Body of pancreas (tissue), 4 donors: ENCODE data around the gene GLT6D1. TPM values are rescaled to one million over a fixed set of nuclear protein-coding genes. Genes with fewer than 3 reads are reported as not detected.
"Not testable (repeated sequence)": the region's sequence is repeated elsewhere in the genome, so short reads cannot be mapped to it uniquely, and the experiment has no call there.

ENCODE experiments used
- ATAC-seq: fragments of 150-250 bp; one replicate; pipeline ENCODE4 v1.9.1; 2016
- DNase-seq, 4 donors: peaks; one replicate each; pipeline ENCODE4 v3.0.0-alpha.2; 2019
- H3K27ac ChIP-seq, 4 donors: fragments of 200-600 bp; sonication (generic); 1 replicate in 3 of 4; 2 replicates in 1 of 4; pipeline versions ENCODE4 v1.5.1 to v1.6.1; 2016 to 2019; ENCODE audit warnings: mild to moderate bottlenecking in 1 of 4, mixed read lengths in 1 of 4, moderate library complexity in 1 of 4
- H3K27me3 ChIP-seq, 2 donors: fragments of 200-600 bp; sonication (generic); one replicate each; pipeline ENCODE4 v1.6.0; 2016; ENCODE audit warnings: mild to moderate bottlenecking in 1 of 2
- H3K36me3 ChIP-seq, 2 donors: fragments of 200-600 bp; sonication (generic); replicated peaks in 1 of 2; 2 replicates each; pipeline ENCODE4 v1.5.1; 2016; ENCODE audit warnings: low read depth in 2 of 2; ENCODE audit not compliant: insufficient read depth in 1 of 2
- H3K4me1 ChIP-seq: fragments of 200-600 bp; sonication (generic); one replicate; pipeline ENCODE4 v1.6.0; 2016
- H3K4me3 ChIP-seq, 2 donors: fragments of 200-600 bp; sonication (generic); 1 replicate in 1 of 2; 2 replicates in 1 of 2; pipeline ENCODE4 v1.5.1; 2016 to 2019
- H3K9me3 ChIP-seq, 3 donors: fragments of 200-600 bp; sonication (generic); 1 replicate in 2 of 3; 2 replicates in 1 of 3; pipeline ENCODE4 v1.5.1; 2016
- POLR2A ChIP-seq, 3 donors: fragments of 450-650 bp; IDR thresholded peaks; one replicate each; pipeline ENCODE4 v1.6.1; 2016; ENCODE audit warnings: antibody characterized with exemption in 3 of 3, mild to moderate bottlenecking in 2 of 3
- WGBS, 2 donors: methylation state at CpG; one replicate each; pipeline ENCODE4 v1.1.5; 2017; 5-methylcytosine and 5-hydroxymethylcytosine counted together
- intact Hi-C: fragments of 100-400 bp; cut with DNase I; formaldehyde crosslinking; loops from one replicate; pipeline ENCODE4 v1.15.1; 2023
- total RNA-seq, 2 donors: library from RNA; depleted of rRNA; stranded (reverse); fragments of >200 nt; gene quantifications; one replicate each; pipeline ENCODE4 v1.1.0, GENCODE V29; 2016
- TF ChIP-seq, protein P1 (sequence below), 7 experiments: fragments of 450-650 bp in 4 of 7; fragments of 200-600 bp in 3 of 7; sonication (generic) in 3 of 7; IDR thresholded peaks; one replicate each; pipeline ENCODE4 v1.5.1; 2016 to 2019; ENCODE audit warnings: antibody characterized with exemption in 7 of 7

GLT6D1 gene
- total RNA-seq, 2 donors from 2014 or later = not detected

DNA sequence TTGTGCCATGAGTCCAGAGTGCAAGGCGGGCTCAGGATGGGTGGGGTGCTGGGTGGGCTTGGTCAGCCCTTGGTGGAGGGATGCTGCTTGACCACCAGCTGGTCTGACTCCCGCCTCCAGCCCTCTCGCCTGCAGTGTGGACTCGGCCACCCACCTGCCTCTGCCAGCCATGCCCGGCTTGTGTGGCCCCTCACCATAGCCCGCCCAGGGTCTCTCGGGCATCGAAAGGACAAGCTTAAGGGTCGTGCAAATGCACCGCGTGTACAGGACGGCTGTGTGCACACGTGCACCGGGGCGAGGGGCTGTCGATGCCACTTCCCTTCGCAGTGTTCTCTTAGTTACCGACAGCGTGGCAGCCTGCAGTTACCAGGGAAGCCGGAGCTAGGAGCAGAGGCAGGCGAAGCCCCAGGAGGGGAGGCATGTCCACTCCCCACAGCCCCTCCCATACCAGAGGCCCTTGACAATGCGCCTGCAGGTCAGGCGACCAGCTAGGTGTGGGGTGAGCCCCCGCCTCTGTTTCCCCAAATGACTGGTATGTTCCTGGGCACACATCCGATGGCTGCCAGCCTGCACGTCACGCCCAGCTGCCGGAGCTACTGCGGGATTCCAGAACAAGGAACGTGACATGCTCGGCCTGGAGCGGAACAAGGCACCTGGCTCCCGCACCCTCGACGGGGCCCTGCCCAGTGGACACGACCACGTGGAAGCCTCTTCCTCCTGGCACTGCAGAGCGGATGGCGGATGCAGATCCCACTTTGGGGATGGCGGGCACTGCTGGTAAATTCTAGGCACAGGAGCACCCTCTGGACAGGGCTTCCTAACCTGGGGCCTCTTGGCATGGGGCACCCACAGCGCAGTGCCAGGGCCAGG lies 31.6 kb upstream of the GLT6D1 start:
- Histone ChIP-seq H3K9me3 (peaks cover 0 to 12% (median 0%) of the 10 kb centered on the region in 3 donors), H3K27ac (no peak overlapping the region), H3K4me1 (no peaks in the 10 kb centered on the region), H3K27me3 (no peaks in the 10 kb centered on the region), H3K4me3 (no peak overlapping the region), H3K36me3 (no peaks in the 10 kb centered on the region)
- ATAC-seq = no peak
- WGBS, 2 donors = 78% methylated on average over 40 of the region's 41 CpGs; no CpG with 5 or more reads in 1 of the 2 donors
- intact Hi-C loops = no loop called here
- TF ChIP-seq, protein P1, sequence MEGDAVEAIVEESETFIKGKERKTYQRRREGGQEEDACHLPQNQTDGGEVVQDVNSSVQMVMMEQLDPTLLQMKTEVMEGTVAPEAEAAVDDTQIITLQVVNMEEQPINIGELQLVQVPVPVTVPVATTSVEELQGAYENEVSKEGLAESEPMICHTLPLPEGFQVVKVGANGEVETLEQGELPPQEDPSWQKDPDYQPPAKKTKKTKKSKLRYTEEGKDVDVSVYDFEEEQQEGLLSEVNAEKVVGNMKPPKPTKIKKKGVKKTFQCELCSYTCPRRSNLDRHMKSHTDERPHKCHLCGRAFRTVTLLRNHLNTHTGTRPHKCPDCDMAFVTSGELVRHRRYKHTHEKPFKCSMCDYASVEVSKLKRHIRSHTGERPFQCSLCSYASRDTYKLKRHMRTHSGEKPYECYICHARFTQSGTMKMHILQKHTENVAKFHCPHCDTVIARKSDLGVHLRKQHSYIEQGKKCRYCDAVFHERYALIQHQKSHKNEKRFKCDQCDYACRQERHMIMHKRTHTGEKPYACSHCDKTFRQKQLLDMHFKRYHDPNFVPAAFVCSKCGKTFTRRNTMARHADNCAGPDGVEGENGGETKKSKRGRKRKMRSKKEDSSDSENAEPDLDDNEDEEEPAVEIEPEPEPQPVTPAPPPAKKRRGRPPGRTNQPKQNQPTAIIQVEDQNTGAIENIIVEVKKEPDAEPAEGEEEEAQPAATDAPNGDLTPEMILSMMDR (IDR thresholded peaks at IDR 0.05) = no peak
- no peak for TF ChIP-seq POLR2A (IDR thresholded peaks at IDR 0.05)
- DNase-seq = no peak

DNA sequence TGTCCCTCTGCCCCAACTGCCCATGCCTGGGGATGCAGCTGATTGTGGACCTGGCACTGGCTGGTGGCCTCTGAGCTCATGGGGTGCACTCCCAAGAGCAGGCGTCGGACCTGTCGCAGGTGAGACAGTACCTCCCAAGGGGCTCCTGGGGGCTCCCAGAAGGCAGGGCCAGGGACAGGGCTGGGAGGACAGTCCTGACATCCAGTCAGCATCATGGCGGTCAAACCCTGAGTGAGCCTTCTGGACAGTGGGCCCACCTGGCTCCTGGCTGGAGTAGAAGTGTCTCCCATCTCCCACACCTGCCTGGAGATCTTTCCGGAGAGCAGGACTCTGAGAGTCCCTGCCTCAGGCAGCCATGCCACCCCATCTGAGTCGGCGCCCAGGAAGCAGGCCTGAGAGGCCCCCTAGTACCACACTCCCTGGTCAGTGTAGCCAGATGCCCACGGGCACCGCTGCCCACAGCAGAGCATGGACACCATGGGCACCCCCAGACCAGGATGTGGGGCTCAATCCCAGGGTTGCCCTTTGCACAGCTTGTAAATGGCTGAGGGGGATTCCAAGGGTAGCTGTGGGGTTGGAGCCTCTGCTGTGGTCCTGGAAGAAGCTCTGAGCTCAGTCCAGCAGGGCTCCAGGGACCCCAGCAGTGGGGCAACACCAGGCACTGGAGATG lies 30.4 kb upstream of the GLT6D1 start:
- Histone ChIP-seq H3K36me3 (no peaks in the 10 kb centered on the region), H3K4me3 (no peak overlapping the region), H3K4me1 (no peaks in the 10 kb centered on the region), H3K9me3 (peaks cover 0 to 12% (median 0%) of the 10 kb centered on the region in 3 donors), H3K27me3 (no peaks in the 10 kb centered on the region), H3K27ac (no peak overlapping the region)
- ATAC-seq (no peak), DNase-seq (no peak)
- TF ChIP-seq POLR2A (IDR thresholded peaks at IDR 0.05) = no peak
- TF ChIP-seq, protein P1 (IDR thresholded peaks at IDR 0.05) = no peak
- WGBS, 2 donors = 80% methylated on average over 8 of the region's 9 CpGs; no CpG with 5 or more reads in 1 of the 2 donors
- intact Hi-C loops = no loop called here

DNA sequence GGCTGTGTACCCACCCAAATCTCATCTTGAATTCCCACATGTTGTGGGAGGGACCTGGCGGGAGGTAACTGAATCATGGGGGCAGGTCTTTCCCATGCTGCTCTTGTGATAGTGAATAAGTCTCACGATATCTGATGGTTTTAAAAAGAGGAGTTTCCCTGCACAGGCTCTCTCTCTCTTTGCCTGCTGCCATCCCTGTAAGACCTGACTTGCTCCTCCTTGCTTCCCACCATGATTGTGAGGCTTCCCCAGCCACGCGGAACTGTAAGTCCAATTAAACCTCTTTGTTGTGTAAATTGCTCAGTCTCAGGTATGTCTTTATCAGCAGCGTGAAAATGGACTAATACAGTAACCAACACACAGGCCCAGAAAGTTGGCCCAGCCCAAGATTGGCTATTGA lies 29.7 kb upstream of the GLT6D1 start:
- H3K27me3 ChIP-seq, H3K4me1 ChIP-seq, intact Hi-C loops, H3K36me3 ChIP-seq, H3K27ac ChIP-seq, H3K4me3 ChIP-seq, DNase-seq, ATAC-seq: not testable (repeated sequence)
- peaks cover 0 to 12% (median 0%) of the 10 kb centered on the region in 3 donors for H3K9me3 ChIP-seq
- 77 to 90% methylated on average over 5 of the region's 5 CpGs for WGBS, 2 donors

- no peak overlapping the region for H3K4me3 ChIP-seq
- no peak for TF ChIP-seq POLR2A (IDR thresholded peaks at IDR 0.05)
- TF ChIP-seq, protein P1 (IDR thresholded peaks at IDR 0.05) = no peak
- intact Hi-C loops = no loop called here
- peaks cover 0 to 12% (median 0%) of the 10 kb centered on the region in 3 donors for H3K9me3 ChIP-seq
- 54 to 75% methylated on average over 8 to 9 of the region's 9 CpGs for WGBS, 2 donors
- DNase-seq (no peak), ATAC-seq (no peak)
- H3K36me3 ChIP-seq = no peaks in the 10 kb centered on the region
- H3K27ac ChIP-seq = no peak overlapping the region
- H3K4me1 ChIP-seq = no peaks in the 10 kb centered on the region
- no peaks in the 10 kb centered on the region for H3K27me3 ChIP-seq
These were observed 28.2 kb upstream of the GLT6D1 start for GRCh38 chr9:135667463-135668001.
